ENCODE measurements around the gene EPHA7. TPM values are rescaled to one million over a fixed set of nuclear protein-coding genes. Genes with fewer than 3 reads are reported as not detected.

The EPHA7 gene
- total and polyA plus RNA-seq, 2 experiments from 2014 or later, result 6.9 to 19.2 TPM

- H3K9me2 ChIP-seq (replicated peaks; ENCODE audit: insufficient read depth), result no peaks in the 10 kb centered on the region
- TF ChIP-seq, protein P1, sequence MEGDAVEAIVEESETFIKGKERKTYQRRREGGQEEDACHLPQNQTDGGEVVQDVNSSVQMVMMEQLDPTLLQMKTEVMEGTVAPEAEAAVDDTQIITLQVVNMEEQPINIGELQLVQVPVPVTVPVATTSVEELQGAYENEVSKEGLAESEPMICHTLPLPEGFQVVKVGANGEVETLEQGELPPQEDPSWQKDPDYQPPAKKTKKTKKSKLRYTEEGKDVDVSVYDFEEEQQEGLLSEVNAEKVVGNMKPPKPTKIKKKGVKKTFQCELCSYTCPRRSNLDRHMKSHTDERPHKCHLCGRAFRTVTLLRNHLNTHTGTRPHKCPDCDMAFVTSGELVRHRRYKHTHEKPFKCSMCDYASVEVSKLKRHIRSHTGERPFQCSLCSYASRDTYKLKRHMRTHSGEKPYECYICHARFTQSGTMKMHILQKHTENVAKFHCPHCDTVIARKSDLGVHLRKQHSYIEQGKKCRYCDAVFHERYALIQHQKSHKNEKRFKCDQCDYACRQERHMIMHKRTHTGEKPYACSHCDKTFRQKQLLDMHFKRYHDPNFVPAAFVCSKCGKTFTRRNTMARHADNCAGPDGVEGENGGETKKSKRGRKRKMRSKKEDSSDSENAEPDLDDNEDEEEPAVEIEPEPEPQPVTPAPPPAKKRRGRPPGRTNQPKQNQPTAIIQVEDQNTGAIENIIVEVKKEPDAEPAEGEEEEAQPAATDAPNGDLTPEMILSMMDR (IDR thresholded peaks at IDR 0.05; ENCODE audit: poor library complexity), result no peak
- no peak for TF ChIP-seq EZH2 (IDR thresholded peaks at IDR 0.05; ENCODE audit: borderline replicate concordance)
- TF ChIP-seq EZH2phosphoT487 (IDR thresholded peaks at IDR 0.05; ENCODE audit: low read depth, severe bottlenecking, unreplicated experiment), result no peak
- no peaks in the 10 kb centered on the region for H3K79me2 ChIP-seq
- H3K4me3 ChIP-seq, result no peak overlapping the region
- DNase-seq (ENCODE audit: low spot score), result no peak
- H2AFZ ChIP-seq, result no peak overlapping the region
- WGBS (ENCODE audit: low lambda C conversion rate, missing lambda C conversion rate), result 76% methylated on average over 3 of the region's 3 CpGs
- H3K27ac ChIP-seq, result no peak overlapping the region
- no peaks in the 10 kb centered on the region for H4K20me1 ChIP-seq (ENCODE audit: insufficient read depth, poor library complexity, severe bottlenecking)
- no peaks in the 10 kb centered on the region for H3K27me3 ChIP-seq
- H3K36me3 ChIP-seq (replicated peaks; ENCODE audit: insufficient read depth, low read depth), result no peaks in the 10 kb centered on the region
- no peaks in the 10 kb centered on the region for H3K4me1 ChIP-seq (ENCODE audit: insufficient read depth)
- H3K4me2 ChIP-seq, result no peak overlapping the region
- H3K9me3 ChIP-seq (ENCODE audit: low read depth), result no peaks in the 10 kb centered on the region
Measured at GRCh38 chr6:93393554-93394074, 25.7 kb downstream of the EPHA7 start.

GRCh38 chr6:93392797-93393196 lies 26.6 kb downstream of the EPHA7 start:
- no peak overlapping the region for H3K4me3 ChIP-seq
- no peaks in the 10 kb centered on the region for H3K9me2 ChIP-seq (replicated peaks; ENCODE audit: insufficient read depth)
- TF ChIP-seq EZH2 (IDR thresholded peaks at IDR 0.05; ENCODE audit: borderline replicate concordance), result no peak
- TF ChIP-seq, protein P1 (IDR thresholded peaks at IDR 0.05; ENCODE audit: poor library complexity), result no peak
- TF ChIP-seq EZH2phosphoT487 (IDR thresholded peaks at IDR 0.05; ENCODE audit: low read depth, severe bottlenecking, unreplicated experiment), result no peak
- 92% methylated on average over 1 of the region's 1 CpG for WGBS (ENCODE audit: low lambda C conversion rate, missing lambda C conversion rate)
- no peaks in the 10 kb centered on the region for H3K79me2 ChIP-seq
- no peak for DNase-seq (ENCODE audit: low spot score)
- no peak overlapping the region for H3K4me2 ChIP-seq
- no peaks in the 10 kb centered on the region for H3K4me1 ChIP-seq (ENCODE audit: insufficient read depth)
- no peak overlapping the region for H2AFZ ChIP-seq
- no peaks in the 10 kb centered on the region for H3K9me3 ChIP-seq (ENCODE audit: low read depth)
- H3K27ac ChIP-seq, result no peak overlapping the region
- H4K20me1 ChIP-seq (ENCODE audit: insufficient read depth, poor library complexity, severe bottlenecking), result no peaks in the 10 kb centered on the region
- no peaks in the 10 kb centered on the region for H3K36me3 ChIP-seq (replicated peaks; ENCODE audit: insufficient read depth, low read depth)
- no peaks in the 10 kb centered on the region for H3K27me3 ChIP-seq

GRCh38 chr6:93391965-93392364 lies 27.4 kb downstream of the EPHA7 start:
- H3K79me2 ChIP-seq, result no peaks in the 10 kb centered on the region
- DNase-seq (ENCODE audit: low spot score), result peak; percentile 6
- no peak for TF ChIP-seq EZH2phosphoT487 (IDR thresholded peaks at IDR 0.05; ENCODE audit: low read depth, severe bottlenecking, unreplicated experiment)
- no peaks in the 10 kb centered on the region for H3K27me3 ChIP-seq
- no peaks in the 10 kb centered on the region for H3K9me2 ChIP-seq (replicated peaks; ENCODE audit: insufficient read depth)
- 73% methylated on average over 5 of the region's 5 CpGs for WGBS (ENCODE audit: low lambda C conversion rate, missing lambda C conversion rate)
- no peaks in the 10 kb centered on the region for H3K36me3 ChIP-seq (replicated peaks; ENCODE audit: insufficient read depth, low read depth)
- no peak overlapping the region for H2AFZ ChIP-seq
- no peaks in the 10 kb centered on the region for H3K9me3 ChIP-seq (ENCODE audit: low read depth)
- H4K20me1 ChIP-seq (ENCODE audit: insufficient read depth, poor library complexity, severe bottlenecking), result no peaks in the 10 kb centered on the region
- no peak overlapping the region for H3K4me2 ChIP-seq
- H3K4me3 ChIP-seq, result no peak overlapping the region
- no peak overlapping the region for H3K27ac ChIP-seq
- H3K4me1 ChIP-seq (ENCODE audit: insufficient read depth), result no peaks in the 10 kb centered on the region

GRCh38 chr6:93389192-93389591 lies 30.2 kb downstream of the EPHA7 start:
- Histone ChIP-seq H3K79me2 (no peaks in the 10 kb centered on the region), H3K36me3 (replicated peaks; ENCODE audit: insufficient read depth, low read depth) (no peaks in the 10 kb centered on the region), H2AFZ (no peak overlapping the region), H3K4me2 (no peak overlapping the region), H4K20me1 (ENCODE audit: insufficient read depth, poor library complexity, severe bottlenecking) (no peaks in the 10 kb centered on the region), H3K27ac (no peak overlapping the region), H3K4me1 (ENCODE audit: insufficient read depth) (no peaks in the 10 kb centered on the region), H3K27me3 (no peaks in the 10 kb centered on the region), H3K9me2 (replicated peaks; ENCODE audit: insufficient read depth) (no peaks in the 10 kb centered on the region), H3K4me3 (no peak overlapping the region), H3K9me3 (ENCODE audit: low read depth) (no peaks in the 10 kb centered on the region)
- TF ChIP-seq EZH2phosphoT487 (IDR thresholded peaks at IDR 0.05; ENCODE audit: low read depth, severe bottlenecking, unreplicated experiment) (no peak), EZH2 (IDR thresholded peaks at IDR 0.05; ENCODE audit: borderline replicate concordance) (no peak)
- TF ChIP-seq, protein P1 (IDR thresholded peaks at IDR 0.05; ENCODE audit: poor library complexity), result no peak
- WGBS (ENCODE audit: low lambda C conversion rate, missing lambda C conversion rate), result 90% methylated on average over 4 of the region's 4 CpGs
- no peak for DNase-seq (ENCODE audit: low spot score)

Data from hepatocyte (in vitro differentiated cells).